Measurements from ENCODE around the gene SSC5D.

DNA sequence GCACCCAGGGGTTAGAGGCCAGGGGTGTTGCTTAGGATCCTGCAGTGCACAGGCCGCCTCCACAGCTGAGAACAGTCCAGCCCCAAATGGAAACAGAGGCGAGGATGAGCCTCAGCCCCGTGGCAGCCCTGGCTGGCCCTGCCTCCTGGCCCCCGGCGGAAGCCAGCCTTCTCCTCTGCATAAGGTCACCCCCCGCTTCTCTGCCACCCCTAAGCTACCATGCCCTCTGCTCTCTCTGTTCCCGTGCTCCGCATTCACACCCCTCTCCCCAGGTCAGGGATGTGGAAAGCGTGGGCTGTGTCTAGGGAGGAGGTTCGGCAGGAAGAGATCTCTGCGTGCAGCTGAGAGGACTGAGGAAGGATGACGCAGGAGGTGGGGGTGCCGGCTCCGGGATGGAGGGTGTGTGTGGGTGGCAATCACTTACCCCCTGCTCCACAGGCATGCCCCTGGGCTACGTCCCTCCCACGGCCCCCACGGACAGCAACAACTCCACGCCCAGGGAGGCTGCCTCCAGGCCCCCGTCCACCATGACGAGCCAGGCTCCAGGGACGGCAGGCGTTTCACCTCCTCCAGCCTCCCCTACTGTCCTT, 6.0 kb downstream of the SSC5D start:
- TF ChIP-seq FOXM1 (IDR thresholded peaks at IDR 0.05; ENCODE audit: borderline replicate concordance) (no peak), FOXA1 (IDR thresholded peaks at IDR 0.05) (no peak), ARNT (IDR thresholded peaks at IDR 0.05) (no peak)

Measured in HEK293T (cell line).